Measurements from ENCODE around the gene GABBR2.

GRCh38 chr9:98251551-98251950 is 457.2 kb downstream of the GABBR2 start:
- no peak for TF ChIP-seq CTCF (IDR thresholded peaks at IDR 0.05)
- no peak for TF ChIP-seq REST (IDR thresholded peaks at IDR 0.05; ENCODE audit: insufficient read depth in 1 of 2, low read depth in 2 of 2, low read length in 1 of 2)
- TF ChIP-seq POLR2AphosphoS5 (IDR thresholded peaks at IDR 0.05; ENCODE audit: low read depth, low read length): no peak
